ENCODE data around the gene GPR37L1.
A peak's percentile ranks its signal among the peaks of the same experiment; 100 is the strongest.
"Not testable (repeated sequence)": the region's sequence is repeated elsewhere in the genome, so short reads cannot be mapped to it uniquely, and the experiment has no call there.

GPR37L1 gene

DNA sequence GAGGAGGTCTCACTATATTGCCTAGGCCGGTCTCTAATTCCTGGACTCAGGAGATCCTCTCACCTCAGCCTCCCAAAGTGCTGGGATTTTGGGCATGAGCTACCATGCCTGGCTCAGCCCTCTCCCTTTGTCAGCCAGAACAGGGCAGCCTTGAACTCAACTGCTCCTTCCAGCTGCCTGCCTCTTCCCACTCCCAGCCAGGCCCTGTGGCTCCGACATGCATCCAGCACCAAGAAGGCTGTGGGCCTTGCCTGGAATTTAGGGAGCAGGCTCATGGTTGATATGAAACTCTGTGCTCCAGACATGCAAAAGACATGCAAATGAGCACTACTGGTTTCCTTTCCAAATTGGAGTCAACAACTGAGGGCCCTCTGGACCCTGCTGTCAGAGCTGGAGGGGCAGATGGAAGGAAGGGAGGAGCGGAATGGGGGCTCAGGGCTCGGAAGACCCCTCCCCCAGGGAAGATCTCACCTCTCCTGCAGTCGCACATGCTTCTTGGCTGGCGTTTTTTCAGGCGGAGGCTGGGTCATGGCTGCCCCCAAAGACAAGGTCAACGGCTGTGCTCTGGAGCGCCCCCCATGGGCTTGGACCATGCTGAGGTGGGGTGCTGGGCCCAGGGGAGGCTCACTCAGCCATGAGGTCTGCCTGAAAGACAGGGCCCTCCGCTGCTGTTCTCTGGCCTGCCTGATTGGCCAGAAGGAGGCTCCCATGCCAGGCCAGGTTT lies 36.3 kb downstream of the GPR37L1 start:
- no peak for DNase-seq

DNA sequence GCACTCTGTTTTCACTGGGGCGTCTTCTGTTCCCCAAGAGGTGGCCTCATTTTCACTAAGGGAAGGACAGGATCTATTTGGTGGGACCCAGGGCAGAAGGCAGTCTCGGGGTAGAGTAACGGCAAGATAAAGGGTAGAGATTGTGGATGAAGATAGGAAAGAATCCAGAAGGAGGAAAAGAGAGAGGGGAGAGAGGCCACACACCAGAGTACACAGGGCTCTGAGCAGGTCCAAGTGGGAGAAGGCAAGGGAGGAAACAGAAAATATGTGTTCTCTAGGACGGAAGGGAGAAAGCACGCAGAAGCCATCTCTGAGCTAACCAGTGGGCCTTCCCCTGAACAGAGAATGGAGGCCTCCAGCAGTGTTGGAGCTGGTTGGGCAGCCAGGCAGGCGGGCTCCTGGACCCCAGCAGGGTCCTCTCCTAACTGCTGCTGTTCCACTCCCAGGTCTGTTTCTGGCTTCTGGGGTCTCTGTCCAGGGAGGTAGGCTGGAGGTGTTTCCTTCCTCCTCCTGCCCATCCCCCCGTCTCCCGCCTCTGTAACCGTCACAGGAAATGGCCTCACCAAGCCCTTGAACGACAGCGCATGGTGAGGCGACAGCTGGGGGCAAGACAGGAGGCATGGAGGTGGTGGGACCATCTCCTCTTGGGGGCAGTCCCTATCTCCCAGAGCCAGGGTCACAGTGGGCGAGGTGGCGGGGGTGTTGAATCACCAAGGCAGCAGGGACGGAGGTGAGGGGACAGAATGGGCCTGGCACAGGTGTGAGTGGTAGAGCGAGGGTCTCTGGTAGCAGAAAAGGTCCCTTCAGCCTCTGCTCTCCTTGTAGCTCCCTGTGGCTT lies 37.0 kb downstream of the GPR37L1 start:
- DNase-seq: no peak

DNA sequence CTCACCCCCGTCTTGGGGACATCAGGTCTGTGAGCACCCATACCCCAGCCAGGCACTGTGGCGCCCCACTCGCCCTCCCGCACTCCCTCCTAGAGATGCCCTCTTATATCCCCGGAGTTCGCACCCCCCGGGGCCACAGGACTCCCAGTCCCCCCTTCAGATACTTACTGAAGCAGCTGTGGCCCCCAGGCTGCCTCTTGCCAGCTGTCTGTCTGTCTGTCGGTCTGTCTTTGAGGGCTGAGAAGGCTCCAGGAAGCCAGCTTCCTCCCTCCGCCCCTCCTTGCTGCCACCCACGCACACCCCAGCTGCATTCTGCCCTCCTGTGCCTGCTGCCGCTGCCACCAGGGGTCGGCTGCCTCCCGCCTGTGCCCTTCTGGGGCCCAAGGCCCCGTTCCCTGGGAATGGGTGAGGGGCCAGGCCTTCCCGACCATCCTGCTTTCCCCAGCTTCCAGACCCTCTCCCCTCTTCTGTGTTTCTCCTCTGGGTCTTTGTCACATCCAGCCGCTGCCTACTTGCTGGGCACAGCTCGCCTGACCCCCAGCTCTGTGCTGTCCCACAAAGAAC lies 37.7 kb downstream of the GPR37L1 start, which contains the start of gene PTPN7:
PTPN7 (minus strand) TSS at position 226 of the 564 bp plus-strand sequence. CDS start 1,200 bp downstream, outside the sequence.
- DNase-seq: no peak

DNA sequence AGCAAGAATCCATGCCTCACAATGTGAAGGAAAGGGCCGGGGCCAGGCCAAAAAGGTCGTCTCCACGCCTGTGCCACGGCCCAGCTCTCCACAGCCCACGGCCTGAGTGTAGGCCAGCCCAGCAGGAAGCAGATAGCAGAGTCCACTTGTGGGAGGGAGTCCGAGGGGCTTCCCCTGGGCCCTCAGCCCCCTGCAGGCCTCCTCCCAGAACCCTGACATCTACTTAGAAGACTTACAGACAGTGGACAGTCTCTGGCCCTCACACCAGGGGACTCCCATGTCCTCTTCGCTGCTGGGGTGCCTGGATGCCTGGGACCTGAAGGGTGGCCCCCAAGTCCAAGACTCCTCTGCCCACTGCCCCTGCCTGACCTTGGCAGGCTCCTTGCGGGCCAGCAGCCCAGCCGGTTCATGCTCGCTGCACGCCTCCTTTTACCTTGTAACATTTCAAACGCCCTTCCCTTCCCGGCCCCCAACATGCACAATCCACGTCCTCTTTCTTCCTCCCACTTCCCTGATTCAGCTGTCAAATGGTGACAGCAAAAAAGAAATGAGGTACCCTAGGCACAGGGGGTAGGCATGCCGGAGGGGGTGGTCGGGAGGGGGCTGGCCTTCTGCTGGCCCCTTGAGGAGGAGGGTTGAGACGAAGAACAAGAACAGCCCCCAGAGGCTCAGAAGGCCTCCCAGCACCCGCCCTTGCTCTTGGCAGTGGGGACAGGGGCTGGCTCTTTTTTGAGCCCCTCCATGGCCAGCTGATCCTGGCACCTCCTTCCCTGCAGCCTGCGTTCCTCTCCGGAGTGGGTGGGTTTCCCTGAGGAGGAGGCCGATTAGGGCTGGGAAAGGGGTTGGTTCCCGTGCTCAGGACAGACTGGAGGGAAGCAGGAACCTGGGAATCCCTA lies 38.7 kb downstream of the GPR37L1 start:
- DNase-seq: no peak

DNA sequence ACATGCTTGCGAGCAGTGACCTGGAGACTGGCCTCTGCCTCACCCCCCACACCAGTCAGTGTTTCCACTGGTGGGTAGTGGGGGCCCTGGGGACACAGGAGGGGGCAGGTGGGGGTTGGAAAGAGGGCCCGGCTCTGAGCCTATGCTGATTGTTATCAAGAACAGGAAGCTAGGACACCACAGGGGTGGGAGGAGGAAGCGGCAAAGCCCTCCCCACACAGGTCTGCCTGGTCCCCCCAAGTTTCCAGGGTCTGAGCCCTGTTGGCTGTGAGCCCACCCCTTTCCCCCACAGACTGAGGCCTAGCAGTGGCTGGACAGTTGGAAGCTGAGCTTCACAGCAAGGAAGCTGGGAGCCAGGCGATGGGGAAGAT lies 39.3 kb downstream of the GPR37L1 start:
- DNase-seq: no peak

DNA sequence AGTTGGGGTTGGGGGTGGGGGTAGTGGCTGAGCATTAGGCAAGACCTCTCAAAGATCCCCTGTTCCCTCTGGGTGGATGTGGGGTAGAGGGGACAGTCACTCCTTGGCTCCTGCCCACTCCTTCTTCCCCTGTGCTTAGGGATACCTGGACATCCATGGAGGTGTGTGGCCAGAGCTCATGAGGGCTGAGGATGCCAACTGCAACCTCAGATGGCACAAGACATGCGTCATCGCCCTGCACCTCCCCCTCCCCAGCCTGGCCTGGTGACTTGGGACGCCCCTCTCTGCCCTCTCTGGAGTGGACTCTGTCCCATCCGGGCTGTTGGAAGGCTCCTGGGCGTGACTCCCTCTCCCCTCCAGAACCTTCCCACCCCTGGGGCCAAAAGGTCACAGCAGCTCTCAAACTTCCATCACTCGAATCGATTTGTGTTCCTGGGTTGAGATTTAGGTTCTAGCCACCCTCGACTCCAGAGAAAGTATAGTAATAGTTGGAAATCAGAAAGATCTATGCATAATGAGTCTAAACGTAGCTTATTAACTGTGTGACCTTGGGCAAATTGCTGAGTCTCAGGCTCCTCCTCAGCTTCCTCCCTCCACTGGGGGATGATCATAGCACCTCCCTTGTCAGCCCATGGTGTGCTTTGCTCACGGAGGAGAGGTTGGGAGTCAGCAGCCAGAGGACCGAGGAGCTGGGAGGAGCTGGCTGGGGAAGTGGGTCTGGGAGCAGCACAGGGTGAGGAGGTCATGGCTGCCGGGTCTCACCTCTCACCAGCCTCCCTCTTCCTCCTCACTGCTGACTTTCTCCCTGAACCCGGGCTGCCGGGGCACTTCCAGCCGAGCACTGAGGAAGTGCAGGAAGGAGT lies 39.9 kb downstream of the GPR37L1 start:
- DNase-seq: no peak

DNA sequence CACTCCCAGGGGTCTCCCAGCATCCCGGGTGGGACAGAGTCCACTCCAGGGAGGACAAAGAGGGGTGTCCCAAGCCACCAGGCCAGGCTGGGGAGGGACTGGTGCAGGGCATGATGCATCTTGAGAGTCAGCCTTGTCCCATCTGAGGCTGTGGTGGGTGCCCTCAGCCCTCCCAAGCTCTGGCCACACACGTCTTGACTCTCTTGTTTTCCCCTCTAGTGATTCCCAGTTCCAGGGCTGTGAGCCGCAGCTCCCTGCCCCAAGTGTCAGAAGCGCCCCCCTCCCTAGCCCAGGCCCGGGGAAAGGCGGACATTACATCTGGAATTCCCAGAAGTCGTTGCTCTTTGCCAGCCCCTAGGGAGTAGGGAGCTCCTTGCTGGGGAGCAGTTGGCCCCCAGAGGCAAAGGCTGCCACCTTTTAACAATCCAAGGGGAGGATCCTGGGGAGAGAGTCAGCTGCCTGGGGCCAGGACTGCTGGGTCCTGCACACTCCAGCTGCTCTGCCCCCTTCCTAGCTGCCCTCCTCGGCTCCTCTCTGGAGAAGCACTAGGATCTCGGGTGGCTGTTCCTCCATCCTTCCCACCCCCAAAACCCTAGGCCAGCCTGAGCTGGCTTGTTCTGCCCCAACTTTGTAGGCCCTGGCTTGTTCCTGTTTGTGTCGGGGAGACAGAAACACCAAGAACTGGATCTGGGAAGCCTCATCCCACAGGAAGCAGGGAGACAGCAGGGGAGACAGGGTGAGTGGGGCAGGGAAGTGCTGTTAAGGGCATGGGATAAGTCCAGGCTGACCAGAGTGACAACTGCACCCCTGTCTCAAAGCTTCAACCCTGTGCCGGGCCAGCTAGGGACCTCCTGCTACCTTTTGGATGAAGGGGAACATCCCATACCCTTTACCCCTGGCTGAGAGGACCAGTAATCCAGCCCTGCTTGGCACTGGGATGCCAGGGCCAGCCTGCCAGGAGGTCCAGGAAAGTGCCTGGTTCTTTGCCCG lies 40.9 kb downstream of the GPR37L1 start:
- DNase-seq: no peak

DNA sequence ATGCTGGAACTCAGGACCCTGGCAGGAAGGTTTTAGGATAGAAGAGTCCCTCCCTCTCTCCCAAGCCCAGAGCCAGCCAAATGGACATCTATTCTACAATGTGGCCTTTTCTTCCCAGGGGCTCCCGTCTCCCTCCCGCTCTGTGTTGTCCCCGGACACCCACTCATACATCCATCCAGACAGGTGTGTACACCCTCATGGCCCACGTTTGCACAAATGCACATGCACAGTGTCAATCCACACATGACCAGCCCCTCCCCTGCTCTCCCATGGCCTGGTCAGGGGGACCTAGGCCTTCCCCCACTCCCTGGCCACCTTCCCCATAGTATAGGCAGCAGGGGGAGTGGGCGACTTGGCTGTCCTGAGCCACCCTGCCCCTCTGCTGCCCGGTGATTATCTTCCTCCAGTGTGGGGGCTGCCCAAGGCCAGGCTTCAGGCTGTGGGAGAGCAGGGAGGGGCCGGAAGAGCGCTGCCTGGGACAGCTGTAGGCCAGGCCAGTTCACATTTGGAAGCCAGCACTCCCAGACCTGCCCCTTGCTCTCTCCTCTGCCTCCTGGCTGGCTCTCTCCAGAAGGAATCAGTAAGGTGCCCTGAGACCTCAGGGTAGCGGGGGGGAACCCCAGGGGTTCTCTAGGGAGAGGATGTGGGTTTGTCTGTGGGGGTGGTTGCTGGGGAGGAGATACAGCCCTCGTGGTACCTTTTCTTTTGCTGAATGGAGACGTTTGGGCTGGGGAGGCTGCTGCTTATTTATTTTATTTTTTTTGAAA lies 41.7 kb downstream of the GPR37L1 start:
- no peak for DNase-seq

DNA sequence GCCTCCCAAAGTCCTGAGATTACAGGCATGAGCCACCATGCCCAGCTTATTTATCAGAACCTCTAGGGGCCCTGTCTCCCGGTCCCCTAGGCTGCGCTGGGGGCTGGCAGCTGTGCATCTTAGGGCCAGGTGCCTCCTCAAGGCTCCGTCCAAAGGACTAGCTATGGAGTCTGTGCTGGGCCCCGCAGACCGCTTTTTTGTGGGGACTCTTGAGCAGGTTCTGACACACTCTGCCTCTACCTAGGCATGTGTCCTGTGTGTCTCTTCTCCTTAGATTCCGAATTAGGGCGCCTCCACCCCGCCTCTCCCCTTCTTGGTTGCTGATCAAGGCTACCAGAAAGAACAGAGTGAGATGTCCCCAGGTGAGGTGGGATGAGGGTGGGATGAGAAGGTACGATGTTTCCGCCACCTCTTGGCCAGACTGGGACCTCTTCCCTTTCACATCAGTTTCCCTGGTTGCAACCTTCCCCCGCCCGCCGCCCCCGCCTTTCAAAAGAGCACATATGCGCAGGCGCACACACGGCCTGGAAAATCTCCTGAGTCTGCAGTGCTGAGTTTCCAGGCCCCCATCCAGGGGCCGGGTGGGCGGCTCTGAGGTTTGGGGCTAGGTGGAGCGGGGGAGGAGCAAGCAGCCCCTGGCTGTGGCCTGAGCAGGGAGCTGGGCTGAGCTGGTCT lies 42.7 kb downstream of the GPR37L1 start:
- no peak for DNase-seq

DNA sequence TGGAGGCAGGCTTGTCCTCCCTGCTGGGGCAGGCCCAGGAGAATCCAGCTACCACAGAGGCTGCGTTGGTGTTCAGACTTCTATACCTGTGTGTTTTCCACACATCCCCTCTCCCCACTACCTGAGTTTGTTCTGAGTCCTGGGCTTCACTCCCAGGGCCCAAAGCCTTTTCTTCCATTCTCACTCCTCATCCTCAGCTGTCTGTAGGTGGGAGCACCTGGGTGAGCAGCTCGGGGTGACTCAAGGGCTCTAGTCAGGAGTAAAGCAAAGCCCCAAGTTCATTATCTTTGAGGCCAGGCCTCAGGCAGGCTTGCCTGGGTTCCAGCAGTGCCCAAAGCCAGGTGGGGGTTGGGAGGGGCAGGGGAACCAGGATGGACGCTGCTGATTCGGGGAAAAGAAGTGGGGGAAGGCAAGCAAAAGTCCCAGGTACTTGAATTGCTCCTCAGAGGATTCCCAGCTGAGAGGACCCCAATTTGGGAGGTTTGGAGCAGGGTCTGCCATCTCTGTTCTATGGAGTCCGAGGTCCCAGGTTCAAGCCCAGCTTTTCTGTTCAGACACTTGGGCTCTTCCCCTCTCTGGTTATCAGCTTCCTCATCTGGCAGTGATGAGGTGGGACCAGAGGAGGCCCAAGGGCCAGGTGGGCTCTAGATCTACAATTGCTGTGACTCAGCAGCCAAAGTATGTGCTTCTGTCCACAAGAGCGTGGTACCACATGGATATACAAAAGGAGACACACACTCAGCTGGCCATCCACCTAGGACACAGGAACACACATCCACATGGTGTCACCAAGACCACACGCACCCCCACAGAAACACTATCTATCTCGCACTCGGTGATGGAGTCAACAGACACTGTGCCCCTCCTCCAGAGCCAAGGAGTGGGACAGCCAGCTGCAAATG lies 43.5 kb downstream of the GPR37L1 start:
- DNase-seq: no peak

DNA sequence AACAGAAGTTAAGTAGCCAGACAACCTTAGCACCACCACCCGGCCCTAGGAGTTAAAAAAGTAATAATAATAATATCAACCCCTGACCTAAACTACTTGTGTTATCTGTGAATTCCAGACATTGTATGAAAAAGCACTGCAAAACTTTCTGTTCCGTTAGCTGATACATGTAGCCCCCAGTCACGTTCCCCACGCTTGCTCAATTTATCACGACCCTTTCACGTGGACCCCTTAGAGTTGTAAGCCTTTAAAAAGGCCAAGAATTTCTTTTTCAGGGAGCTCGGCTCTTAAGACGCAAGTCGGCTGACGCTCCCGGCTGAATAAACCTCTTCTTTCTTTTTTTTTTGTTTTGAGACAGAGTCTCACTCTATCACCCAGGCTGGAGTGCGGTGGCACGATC lies 44.3 kb downstream of the GPR37L1 start:
- not testable (repeated sequence) for DNase-seq

DNA sequence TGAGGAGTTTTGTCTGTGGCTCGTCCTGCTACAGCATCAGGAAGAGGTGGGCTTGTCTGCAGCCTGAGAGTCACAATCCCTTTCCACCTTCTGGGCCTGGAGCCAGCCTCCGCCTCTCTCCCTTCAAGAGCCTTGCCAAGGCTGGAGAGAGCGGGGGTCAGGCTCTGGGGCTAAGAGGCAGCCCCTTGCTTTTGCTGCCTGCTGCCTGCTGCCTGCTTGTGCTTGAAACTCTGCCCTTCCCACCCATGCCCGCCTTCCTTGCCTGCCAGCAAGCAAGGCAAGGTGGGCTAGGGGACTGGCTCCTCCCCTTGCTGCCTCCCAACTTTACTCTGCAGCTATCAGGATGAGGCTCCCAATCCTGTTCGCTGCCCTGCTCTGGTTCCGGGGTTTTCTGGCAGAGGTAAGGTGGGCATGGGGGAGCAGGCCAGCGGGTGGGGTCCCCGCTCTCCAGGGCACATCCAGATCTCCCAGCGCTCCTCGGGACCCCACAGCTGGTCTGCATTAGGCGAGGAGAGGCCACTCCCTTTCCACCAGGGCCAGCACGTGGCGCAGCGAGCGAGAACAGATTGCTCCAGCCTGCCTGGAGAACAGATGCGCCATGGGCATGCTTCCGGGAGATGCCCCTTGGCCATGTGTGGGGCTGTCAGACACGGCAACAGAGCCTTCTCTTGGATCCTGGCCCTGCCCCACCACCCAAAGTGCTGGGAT lies 45.1 kb downstream of the GPR37L1 start:
- DNase-seq: peak; percentile 17

DNA sequence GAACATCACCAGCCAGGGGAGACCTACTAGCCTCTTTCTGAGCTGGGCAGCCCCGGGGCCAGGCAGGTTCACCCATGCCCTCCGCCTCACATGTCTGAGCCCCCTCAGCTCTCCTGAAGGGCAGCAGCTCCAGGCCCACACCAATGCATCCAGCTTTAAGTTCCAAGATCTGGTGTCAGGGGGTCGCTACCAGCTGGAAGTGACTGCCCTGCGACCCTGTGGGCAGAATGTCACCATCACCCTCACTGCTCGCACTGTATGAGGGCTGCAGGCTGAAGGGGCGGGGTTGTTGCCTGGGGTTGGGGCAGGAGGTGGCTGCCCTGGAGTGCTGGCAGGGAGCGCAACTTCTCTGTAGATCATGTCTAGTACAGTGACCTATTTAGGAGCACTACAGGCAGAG lies 46.1 kb downstream of the GPR37L1 start:
- DNase-seq: no peak

DNA sequence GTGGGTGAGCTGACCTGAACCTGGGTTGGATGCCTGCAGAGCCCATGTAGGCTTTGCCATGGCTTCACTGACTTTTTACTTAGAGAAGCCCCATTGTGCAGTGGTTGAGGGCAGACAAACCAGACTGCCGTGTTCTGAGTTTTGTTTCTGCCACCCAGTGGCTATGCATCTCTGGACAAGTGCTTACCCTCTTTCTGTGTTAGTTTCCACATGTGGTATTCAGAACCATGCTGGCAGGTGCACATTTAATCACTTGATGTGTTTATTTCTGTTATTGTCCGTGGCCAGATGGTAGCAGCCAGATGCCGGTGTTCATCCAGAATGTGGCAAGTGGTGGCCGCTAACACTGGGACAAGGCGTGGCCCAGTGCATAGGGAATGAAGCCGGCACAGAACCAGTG lies 48.0 kb downstream of the GPR37L1 start:
- no peak for DNase-seq

DNA sequence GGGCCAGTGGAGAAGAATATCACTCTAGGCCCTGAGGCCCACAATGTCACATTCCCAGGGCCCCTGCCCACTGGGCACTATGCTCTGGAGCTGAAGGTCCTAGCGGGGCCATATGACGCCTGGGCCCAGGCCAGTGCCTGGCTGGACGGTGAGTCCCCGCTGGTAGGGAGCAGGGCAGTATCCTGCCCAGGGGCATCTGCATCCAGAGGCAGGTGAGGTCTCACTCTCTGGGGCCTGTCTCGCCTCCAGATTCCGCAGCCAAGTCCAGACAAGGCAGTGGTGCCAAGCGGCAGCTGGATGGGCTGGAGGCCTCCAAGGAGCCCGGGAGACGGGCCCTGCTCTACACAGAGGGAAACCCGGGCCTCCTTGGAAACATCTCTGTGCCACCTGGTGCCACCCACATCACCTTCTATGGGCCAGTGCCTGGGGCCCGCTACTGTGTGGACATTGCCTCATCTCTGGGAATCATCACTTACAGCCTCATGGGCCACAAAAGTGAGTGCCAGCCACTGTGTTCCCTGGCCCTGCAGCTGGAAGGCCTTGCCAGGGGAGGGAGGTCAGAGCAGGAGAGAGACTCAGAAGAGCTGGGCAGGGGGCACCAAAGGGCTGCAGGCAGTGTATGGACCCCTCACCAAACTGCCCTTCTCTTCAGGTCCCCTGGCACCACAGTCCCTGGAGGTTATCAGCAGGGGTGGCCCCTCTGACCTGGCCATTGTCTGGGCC lies 48.7 kb downstream of the GPR37L1 start:
- DNase-seq: no peak

DNA sequence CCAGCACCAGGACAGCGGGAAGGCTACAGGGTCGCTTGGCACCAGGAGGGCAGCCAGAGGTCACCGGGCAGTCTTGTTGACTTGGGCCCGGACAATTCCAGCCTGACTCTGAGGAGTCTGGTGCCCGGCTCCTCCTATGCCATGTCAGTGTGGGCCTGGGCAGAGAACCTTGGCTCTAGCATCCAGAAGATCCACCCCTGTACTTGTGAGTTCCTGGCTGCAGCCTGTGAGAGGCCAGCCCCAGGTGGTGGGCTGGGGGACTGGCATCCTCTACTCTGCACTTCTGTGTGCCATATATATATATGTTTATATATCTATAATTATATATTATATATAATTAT lies 49.3 kb downstream of the GPR37L1 start:
- DNase-seq: no peak

DNA sequence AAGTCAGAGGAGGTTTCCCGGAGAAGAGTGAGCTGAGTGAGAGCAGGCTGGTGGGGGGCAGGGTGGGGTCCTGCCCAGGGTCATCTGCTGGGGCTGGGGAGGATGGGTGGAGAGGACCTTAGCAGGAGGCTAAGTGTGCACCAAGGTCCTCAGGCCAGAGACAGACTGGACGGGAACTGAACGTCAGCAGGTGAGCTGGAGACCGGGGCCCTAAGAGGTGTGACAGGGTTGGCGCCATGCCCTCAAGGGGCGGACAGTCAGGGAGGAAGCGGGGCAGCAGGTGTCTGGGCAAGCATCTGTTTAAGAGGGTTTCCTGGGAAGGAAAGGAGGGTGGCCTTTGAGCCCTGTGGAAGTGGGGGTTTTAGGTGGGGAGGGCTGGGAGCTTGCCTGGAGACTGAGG lies 51.3 kb downstream of the GPR37L1 start:
- no peak for DNase-seq
